WTC11 (cell line): ENCODE data around the gene BPTF. TPM values are rescaled to one million over a fixed set of nuclear protein-coding genes. Genes with fewer than 3 reads are reported as not detected.
A peak's percentile ranks its signal among the peaks of the same experiment; 100 is the strongest.

Experiments
- ATAC-seq: fragments of 200-7000 bp; cut with Tn5 transposase; 2 replicates; pipeline ENCODE4 v1.10.0; 2021; ENCODE audit warnings: mild to moderate bottlenecking, moderate library complexity
- CTCF ChIA-PET: fragments of 300-600 bp; sonication (Branson Sonifier 250); formaldehyde crosslinking; loops from one replicate; lab custom pipeline; 2021; ENCODE audit warnings: antibody characterized with exemption; lab: Charles Lee
- POLR2A ChIA-PET: fragments of 350-600 bp; sonication (Branson Sonifier 250); formaldehyde crosslinking; loops from one replicate; lab custom pipeline; 2021; ENCODE audit warnings: antibody characterized with exemption; lab: Charles Lee
- DNase-seq: peaks from one replicate; pipeline ENCODE4 v3.0.0; 2021; ENCODE audit warnings: low spot score
- H3K27ac Mint-ChIP-seq: 2 replicates; pipeline ENCODE4 v1.8.0; 2021; ENCODE audit warnings: mixed read lengths
- H3K27me3 Mint-ChIP-seq: 2 replicates; pipeline ENCODE4 v1.8.0; 2021; ENCODE audit warnings: low read depth, mild to moderate bottlenecking, moderate library complexity, mixed read lengths
- H3K36me3 Mint-ChIP-seq: 2 replicates; pipeline ENCODE4 v1.8.0; 2021; ENCODE audit warnings: mixed read lengths
- H3K4me1 Mint-ChIP-seq: 2 replicates; pipeline ENCODE4 v1.8.0; 2022; ENCODE audit warnings: mixed read lengths
- H3K4me3 Mint-ChIP-seq: 2 replicates; pipeline ENCODE4 v1.8.0; 2021; ENCODE audit warnings: mild to moderate bottlenecking, moderate library complexity, mixed read lengths
- H3K9me3 Mint-ChIP-seq: 2 replicates; pipeline ENCODE4 v1.8.0; 2021; ENCODE audit warnings: mixed read lengths
- ELF4 ChIP-seq: sonication (generic); formaldehyde crosslinking; IDR thresholded peaks from 2 replicates; pipeline ENCODE4 v1.8.1; 2022; ENCODE audit warnings: low read depth, mild to moderate bottlenecking, moderate library complexity, missing genetic modification reagents
- ESRRA ChIP-seq: sonication (generic); formaldehyde crosslinking; IDR thresholded peaks from 2 replicates; pipeline ENCODE4 v1.8.1; 2022; ENCODE audit warnings: mild to moderate bottlenecking, missing genetic modification reagents, borderline replicate concordance
- FOXP1 ChIP-seq: sonication (generic); formaldehyde crosslinking; IDR thresholded peaks from 2 replicates; pipeline ENCODE4 v1.8.0; 2022; ENCODE audit warnings: missing genetic modification reagents, mild to moderate bottlenecking, moderate library complexity, borderline replicate concordance
- HMGA2 ChIP-seq: fragments of 250-450 bp; sonication (Bioruptor Pico); IDR thresholded peaks from 2 replicates; pipeline ENCODE4 v1.4.0; 2021; ENCODE audit warnings: mild to moderate bottlenecking, moderate library complexity
- NFYB ChIP-seq: sonication (generic); formaldehyde crosslinking; conservative IDR thresholded peaks from 2 replicates; pipeline ENCODE4 v1.8.0; 2022; ENCODE audit warnings: low read depth, missing genetic modification reagents
- NR3C1 ChIP-seq: sonication (generic); formaldehyde crosslinking; conservative IDR thresholded peaks from 2 replicates; pipeline ENCODE4 v1.8.1; 2023; ENCODE audit warnings: low read depth, mild to moderate bottlenecking, missing genetic modification reagents
- RELA ChIP-seq: sonication (generic); formaldehyde crosslinking; IDR thresholded peaks from 2 replicates; pipeline ENCODE4 v1.8.1; 2022; ENCODE audit warnings: missing genetic modification reagents, mild to moderate bottlenecking, borderline replicate concordance
- SP1 ChIP-seq: sonication (generic); formaldehyde crosslinking; conservative IDR thresholded peaks from 2 replicates; pipeline ENCODE4 v1.8.1; 2022; ENCODE audit warnings: missing genetic modification reagents
- TCF7 ChIP-seq: sonication (generic); formaldehyde crosslinking; IDR thresholded peaks from 2 replicates; pipeline ENCODE4 v1.8.0; 2022; ENCODE audit warnings: mild to moderate bottlenecking, low read depth, missing genetic modification reagents, moderate library complexity
- TEAD4 ChIP-seq: sonication (generic); formaldehyde crosslinking; IDR thresholded peaks from 2 replicates; pipeline ENCODE4 v1.8.0; 2022; ENCODE audit warnings: mild to moderate bottlenecking, missing genetic modification reagents
- ZNF138 ChIP-seq: sonication (generic); formaldehyde crosslinking; conservative IDR thresholded peaks from 2 replicates; pipeline ENCODE4 v1.8.1; 2022; ENCODE audit warnings: mild to moderate bottlenecking, moderate library complexity, missing genetic modification reagents
- ZNF232 ChIP-seq: sonication (generic); formaldehyde crosslinking; IDR thresholded peaks from 2 replicates; pipeline ENCODE4 v1.8.0; 2022; ENCODE audit warnings: mild to moderate bottlenecking, missing genetic modification reagents
- total RNA-seq: library from RNA; stranded (reverse); gene quantifications from 3 replicates; pipeline ENCODE4 v1.2.3, GENCODE V29; 2021
- TF ChIP-seq, protein P1 (sequence below): sonication (generic); formaldehyde crosslinking; IDR thresholded peaks from 2 replicates; pipeline ENCODE4 v1.8.0; 2023; ENCODE audit warnings: missing genetic modification reagents
- TF ChIP-seq, protein P2 (sequence below): fragments of 250-450 bp; sonication (Bioruptor Pico); IDR thresholded peaks from 2 replicates; pipeline ENCODE4 v1.9.0; 2021; ENCODE audit warnings: mild to moderate bottlenecking
- TF ChIP-seq, protein P3 (sequence below): sonication (generic); formaldehyde crosslinking; IDR thresholded peaks from 2 replicates; pipeline ENCODE4 v1.8.0; 2022; ENCODE audit warnings: mild to moderate bottlenecking, missing genetic modification reagents
- TF ChIP-seq, protein P4 (sequence below): sonication (generic); formaldehyde crosslinking; IDR thresholded peaks from 2 replicates; pipeline ENCODE4 v1.8.1; 2022; ENCODE audit warnings: mild to moderate bottlenecking, moderate library complexity, missing genetic modification reagents
- TF ChIP-seq, protein P5 (sequence below): sonication (generic); formaldehyde crosslinking; IDR thresholded peaks from 2 replicates; pipeline ENCODE4 v1.8.0; 2023; ENCODE audit warnings: mild to moderate bottlenecking, missing genetic modification reagents
- TF ChIP-seq, protein P6 (sequence below): fragments of 250-450 bp; sonication (Bioruptor Pico); IDR thresholded peaks from 2 replicates; pipeline ENCODE4 v1.9.0; 2021; ENCODE audit warnings: moderate library complexity, mild to moderate bottlenecking, inconsistent platforms, borderline replicate concordance
- TF ChIP-seq, protein P7 (sequence below): sonication (generic); formaldehyde crosslinking; IDR thresholded peaks from 2 replicates; pipeline ENCODE4 v1.8.1; 2023; ENCODE audit warnings: mild to moderate bottlenecking, moderate library complexity, missing genetic modification reagents

BPTF gene
- total RNA-seq, 1 experiment from 2014 or later: 178 TPM

DNA sequence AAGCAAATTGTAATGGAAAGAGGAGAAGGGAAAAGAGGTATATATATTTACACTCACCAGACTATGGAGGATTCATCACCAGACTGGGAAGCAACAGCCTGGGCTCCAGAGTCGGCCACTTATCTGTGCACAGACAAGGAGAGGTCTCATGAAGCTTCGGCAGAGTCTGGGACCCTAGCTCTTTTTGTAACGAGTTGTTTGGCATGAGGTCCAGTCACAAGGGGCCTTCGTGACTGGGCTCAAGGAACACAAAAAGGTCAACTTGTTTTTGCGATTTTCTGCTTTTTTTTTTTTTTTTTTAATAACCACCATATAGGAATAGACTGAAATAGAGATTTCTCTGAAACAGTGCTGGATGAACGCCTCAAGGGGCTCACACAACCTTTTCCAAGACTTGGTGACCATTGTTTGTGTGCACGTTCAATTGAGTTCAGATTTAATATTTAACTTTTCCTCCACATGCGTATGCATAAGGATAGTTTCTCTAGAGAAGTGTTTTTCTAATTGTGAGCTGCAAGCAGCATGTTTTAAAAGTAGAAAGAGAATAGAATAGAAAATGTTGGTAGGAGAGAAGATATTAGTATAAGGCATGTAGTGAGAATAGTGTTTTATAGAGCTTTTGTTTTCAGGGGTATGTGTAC is 25.8 kb downstream of the BPTF start:
- Mint-ChIP-seq H3K36me3 (peaks cover 38% of the 10 kb centered on the region), H3K27me3 (no peaks in the 10 kb centered on the region), H3K4me3 (no peak overlapping the region), H3K4me1 (peaks cover 23% of the 10 kb centered on the region), H3K27ac (peak overlapping the region; percentile 28; the same call in 1 of the 2 replicates), H3K9me3 (peaks cover 17% of the 10 kb centered on the region)
- TF ChIP-seq ESRRA (no peak), ZNF232 (CRISPR knock-in tag) (no peak), NR3C1 (no peak), ELF4 (CRISPR knock-in tag) (no peak), ZNF138 (CRISPR knock-in tag) (no peak)
- TF ChIP-seq, protein P1, sequence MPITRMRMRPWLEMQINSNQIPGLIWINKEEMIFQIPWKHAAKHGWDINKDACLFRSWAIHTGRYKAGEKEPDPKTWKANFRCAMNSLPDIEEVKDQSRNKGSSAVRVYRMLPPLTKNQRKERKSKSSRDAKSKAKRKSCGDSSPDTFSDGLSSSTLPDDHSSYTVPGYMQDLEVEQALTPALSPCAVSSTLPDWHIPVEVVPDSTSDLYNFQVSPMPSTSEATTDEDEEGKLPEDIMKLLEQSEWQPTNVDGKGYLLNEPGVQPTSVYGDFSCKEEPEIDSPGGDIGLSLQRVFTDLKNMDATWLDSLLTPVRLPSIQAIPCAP (CRISPR knock-in tag): no peak
- TF ChIP-seq, protein P2, sequence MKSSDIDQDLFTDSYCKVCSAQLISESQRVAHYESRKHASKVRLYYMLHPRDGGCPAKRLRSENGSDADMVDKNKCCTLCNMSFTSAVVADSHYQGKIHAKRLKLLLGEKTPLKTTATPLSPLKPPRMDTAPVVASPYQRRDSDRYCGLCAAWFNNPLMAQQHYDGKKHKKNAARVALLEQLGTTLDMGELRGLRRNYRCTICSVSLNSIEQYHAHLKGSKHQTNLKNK (CRISPR knock-in tag): no peak
- DNase-seq (no peak), ATAC-seq (no peak)
- ChIA-PET CTCF (no interaction called here), POLR2A (no interaction called here)

DNA sequence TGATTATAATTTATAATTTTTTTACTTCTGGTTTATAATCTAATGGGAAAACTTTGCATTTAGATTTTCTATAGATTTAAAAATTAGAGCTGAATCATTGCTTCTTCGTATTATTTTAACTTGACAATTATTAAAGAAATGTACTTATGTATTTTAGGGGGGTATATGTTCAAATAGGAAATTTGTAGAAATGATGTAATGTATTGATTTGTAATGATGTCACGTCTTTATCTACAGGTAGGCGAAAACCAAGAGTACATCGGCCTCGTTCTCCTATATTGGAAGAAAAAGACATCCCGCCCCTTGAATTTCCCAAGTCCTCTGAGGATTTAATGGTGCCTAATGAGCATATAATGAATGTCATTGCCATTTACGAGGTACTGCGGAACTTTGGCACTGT is 28.4 kb downstream of the BPTF start:
- POLR2A ChIA-PET: no interaction called here
- no peak for DNase-seq
- H3K4me3 Mint-ChIP-seq: no peak overlapping the region
- TF ChIP-seq, protein P3, sequence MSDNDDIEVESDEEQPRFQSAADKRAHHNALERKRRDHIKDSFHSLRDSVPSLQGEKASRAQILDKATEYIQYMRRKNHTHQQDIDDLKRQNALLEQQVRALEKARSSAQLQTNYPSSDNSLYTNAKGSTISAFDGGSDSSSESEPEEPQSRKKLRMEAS (CRISPR knock-in tag): no peak
- TF ChIP-seq TEAD4 (CRISPR knock-in tag): no peak
- no peak for TF ChIP-seq SP1 (CRISPR knock-in tag)
- TF ChIP-seq RELA (CRISPR knock-in tag): no peak
- TF ChIP-seq, all 79 proteins: peak for 0
- Mint-ChIP-seq H3K36me3 (peaks cover 39% of the 10 kb centered on the region), H3K27ac (no peak overlapping the region), H3K4me1 (peaks cover 26% of the 10 kb centered on the region), H3K27me3 (no peaks in the 10 kb centered on the region), H3K9me3 (peaks cover 17% of the 10 kb centered on the region)
- CTCF ChIA-PET: no interaction called here
- ATAC-seq: no peak

DNA sequence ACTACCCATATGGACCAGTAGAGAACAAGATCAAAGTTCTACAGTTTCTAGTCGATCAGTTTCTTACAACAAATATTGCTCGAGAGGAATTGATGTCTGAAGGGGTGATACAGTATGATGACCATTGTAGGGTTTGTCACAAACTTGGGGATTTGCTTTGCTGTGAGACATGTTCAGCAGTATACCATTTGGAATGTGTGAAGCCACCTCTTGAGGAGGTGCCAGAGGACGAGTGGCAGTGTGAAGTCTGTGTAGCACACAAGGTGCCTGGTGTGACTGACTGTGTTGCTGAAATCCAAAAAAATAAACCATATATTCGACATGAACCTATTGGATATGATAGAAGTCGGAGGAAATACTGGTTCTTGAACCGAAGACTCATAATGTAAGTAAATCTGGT is 29.1 kb downstream of the BPTF start:
- POLR2A ChIA-PET: no interaction called here
- ATAC-seq (no peak), DNase-seq (no peak)
- Mint-ChIP-seq H3K27me3 (no peaks in the 10 kb centered on the region), H3K4me1 (peaks cover 26% of the 10 kb centered on the region), H3K27ac (no peak overlapping the region), H3K4me3 (no peak overlapping the region), H3K36me3 (peaks cover 32% of the 10 kb centered on the region), H3K9me3 (peaks cover 12% of the 10 kb centered on the region)
- TF ChIP-seq FOXP1 (no peak), NFYB (CRISPR knock-in tag) (no peak), HMGA2 (CRISPR knock-in tag) (no peak), TEAD4 (CRISPR knock-in tag) (no peak), TCF7 (CRISPR knock-in tag) (no peak)
- TF ChIP-seq, protein P4, sequence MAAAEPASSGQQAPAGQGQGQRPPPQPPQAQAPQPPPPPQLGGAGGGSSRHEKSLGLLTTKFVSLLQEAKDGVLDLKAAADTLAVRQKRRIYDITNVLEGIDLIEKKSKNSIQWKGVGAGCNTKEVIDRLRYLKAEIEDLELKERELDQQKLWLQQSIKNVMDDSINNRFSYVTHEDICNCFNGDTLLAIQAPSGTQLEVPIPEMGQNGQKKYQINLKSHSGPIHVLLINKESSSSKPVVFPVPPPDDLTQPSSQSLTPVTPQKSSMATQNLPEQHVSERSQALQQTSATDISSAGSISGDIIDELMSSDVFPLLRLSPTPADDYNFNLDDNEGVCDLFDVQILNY (CRISPR knock-in tag): no peak
- TF ChIP-seq, protein P5, sequence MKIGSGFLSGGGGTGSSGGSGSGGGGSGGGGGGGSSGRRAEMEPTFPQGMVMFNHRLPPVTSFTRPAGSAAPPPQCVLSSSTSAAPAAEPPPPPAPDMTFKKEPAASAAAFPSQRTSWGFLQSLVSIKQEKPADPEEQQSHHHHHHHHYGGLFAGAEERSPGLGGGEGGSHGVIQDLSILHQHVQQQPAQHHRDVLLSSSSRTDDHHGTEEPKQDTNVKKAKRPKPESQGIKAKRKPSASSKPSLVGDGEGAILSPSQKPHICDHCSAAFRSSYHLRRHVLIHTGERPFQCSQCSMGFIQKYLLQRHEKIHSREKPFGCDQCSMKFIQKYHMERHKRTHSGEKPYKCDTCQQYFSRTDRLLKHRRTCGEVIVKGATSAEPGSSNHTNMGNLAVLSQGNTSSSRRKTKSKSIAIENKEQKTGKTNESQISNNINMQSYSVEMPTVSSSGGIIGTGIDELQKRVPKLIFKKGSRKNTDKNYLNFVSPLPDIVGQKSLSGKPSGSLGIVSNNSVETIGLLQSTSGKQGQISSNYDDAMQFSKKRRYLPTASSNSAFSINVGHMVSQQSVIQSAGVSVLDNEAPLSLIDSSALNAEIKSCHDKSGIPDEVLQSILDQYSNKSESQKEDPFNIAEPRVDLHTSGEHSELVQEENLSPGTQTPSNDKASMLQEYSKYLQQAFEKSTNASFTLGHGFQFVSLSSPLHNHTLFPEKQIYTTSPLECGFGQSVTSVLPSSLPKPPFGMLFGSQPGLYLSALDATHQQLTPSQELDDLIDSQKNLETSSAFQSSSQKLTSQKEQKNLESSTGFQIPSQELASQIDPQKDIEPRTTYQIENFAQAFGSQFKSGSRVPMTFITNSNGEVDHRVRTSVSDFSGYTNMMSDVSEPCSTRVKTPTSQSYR (CRISPR knock-in tag): no peak
- TF ChIP-seq, protein P6, sequence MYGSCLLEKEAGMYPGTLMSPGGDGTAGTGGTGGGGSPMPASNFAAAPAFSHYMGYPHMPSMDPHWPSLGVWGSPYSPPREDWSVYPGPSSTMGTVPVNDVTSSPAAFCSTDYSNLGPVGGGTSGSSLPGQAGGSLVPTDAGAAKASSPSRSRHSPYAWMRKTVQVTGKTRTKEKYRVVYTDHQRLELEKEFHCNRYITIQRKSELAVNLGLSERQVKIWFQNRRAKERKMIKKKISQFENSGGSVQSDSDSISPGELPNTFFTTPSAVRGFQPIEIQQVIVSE: no peak
- TF ChIP-seq, protein P7, sequence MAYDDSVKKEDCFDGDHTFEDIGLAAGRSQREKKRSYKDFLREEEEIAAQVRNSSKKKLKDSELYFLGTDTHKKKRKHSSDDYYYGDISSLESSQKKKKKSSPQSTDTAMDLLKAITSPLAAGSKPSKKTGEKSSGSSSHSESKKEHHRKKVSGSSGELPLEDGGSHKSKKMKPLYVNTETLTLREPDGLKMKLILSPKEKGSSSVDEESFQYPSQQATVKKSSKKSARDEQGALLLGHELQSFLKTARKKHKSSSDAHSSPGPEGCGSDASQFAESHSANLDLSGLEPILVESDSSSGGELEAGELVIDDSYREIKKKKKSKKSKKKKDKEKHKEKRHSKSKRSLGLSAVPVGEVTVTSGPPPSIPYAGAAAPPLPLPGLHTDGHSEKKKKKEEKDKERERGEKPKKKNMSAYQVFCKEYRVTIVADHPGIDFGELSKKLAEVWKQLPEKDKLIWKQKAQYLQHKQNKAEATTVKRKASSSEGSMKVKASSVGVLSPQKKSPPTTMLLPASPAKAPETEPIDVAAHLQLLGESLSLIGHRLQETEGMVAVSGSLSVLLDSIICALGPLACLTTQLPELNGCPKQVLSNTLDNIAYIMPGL (CRISPR knock-in tag): no peak
- TF ChIP-seq, protein P2 (CRISPR knock-in tag): no peak
- CTCF ChIA-PET: no interaction called here
